Measurements from ENCODE around the gene COL16A1. TPM values are rescaled to one million over a fixed set of nuclear protein-coding genes. Genes with fewer than 3 reads are reported as not detected.

Gene COL16A1
- under 1 TPM in 1 of 2 experiments, not detected in 1; 0.14 TPM for total RNA-seq

- peak within 1 kb of the TSS; percentile 60 for H3K4me3 Mint-ChIP-seq
- peaks cover 40% of the 10 kb centered on the region for H3K4me1 Mint-ChIP-seq
- no peaks in the 10 kb centered on the region for H3K9me3 Mint-ChIP-seq
- ATAC-seq (ENCODE audit: low read depth): no peak
- no peaks in the 10 kb centered on the region for H3K36me3 Mint-ChIP-seq
- H3K27ac Mint-ChIP-seq: no peak within 1 kb of the TSS
- POLR2A ChIA-PET: no interaction called here
- DNase-seq: no peak
- H3K27me3 Mint-ChIP-seq: peaks cover 46% of the 10 kb centered on the region
These were observed at the start of gene COL16A1 for GRCh38 chr1:31703431-31704270. Gene COL16A1 (minus strand): TSS chr1:31704017. CDS start chr1:31702193, 1,824 bp downstream.

GRCh38 chr1:31752952-31753475 lies 49.2 kb upstream of the COL16A1 start:
- H3K36me3 Mint-ChIP-seq: no peaks in the 10 kb centered on the region
- H3K4me3 Mint-ChIP-seq: no peak overlapping the region
- peaks cover 3% of the 10 kb centered on the region for H3K27me3 Mint-ChIP-seq
- H3K4me1 Mint-ChIP-seq: peaks cover 32% of the 10 kb centered on the region
- DNase-seq (no peak), ATAC-seq (ENCODE audit: low read depth) (no peak)
- POLR2A ChIA-PET: interaction anchor here (0.7 kb wide), 1 partner anchor 10 kb away, joined by 3 read pairs; no protein-coding TSS in a partner anchor
- H3K27ac Mint-ChIP-seq: peak overlapping the region; percentile 77
- H3K9me3 Mint-ChIP-seq: no peaks in the 10 kb centered on the region

GRCh38 chr1:31752258-31752657 lies 48.4 kb upstream of the COL16A1 start:
- peaks cover 36% of the 10 kb centered on the region for H3K4me1 Mint-ChIP-seq
- H3K9me3 Mint-ChIP-seq: no peaks in the 10 kb centered on the region
- peaks cover 3% of the 10 kb centered on the region for H3K27me3 Mint-ChIP-seq
- H3K4me3 Mint-ChIP-seq: peak overlapping the region; percentile 70
- DNase-seq: peak; percentile 62
- peak overlapping the region; percentile 78 for H3K27ac Mint-ChIP-seq
- POLR2A ChIA-PET: interaction anchor here (1.7 kb wide), 1 partner anchor 12 kb away, joined by 5 read pairs; no protein-coding TSS in a partner anchor
- ATAC-seq (ENCODE audit: low read depth): peak; percentile 75
- H3K36me3 Mint-ChIP-seq: no peaks in the 10 kb centered on the region

GRCh38 chr1:31751822-31752241 lies 48.0 kb upstream of the COL16A1 start:
- Mint-ChIP-seq H3K4me3 (peak overlapping the region; percentile 70), H3K9me3 (no peaks in the 10 kb centered on the region), H3K27me3 (peaks cover 3% of the 10 kb centered on the region), H3K27ac (peak overlapping the region; percentile 78), H3K4me1 (peaks cover 40% of the 10 kb centered on the region), H3K36me3 (no peaks in the 10 kb centered on the region)
- POLR2A ChIA-PET: interaction anchor here (1.6 to 1.7 kb wide), 2 partner anchors 9 to 12 kb away, joined by 5 to 7 read pairs; no protein-coding TSS in a partner anchor
- no peak for ATAC-seq (ENCODE audit: low read depth)
- no peak for DNase-seq

GRCh38 chr1:31750858-31751510 lies 47.2 kb upstream of the COL16A1 start:
- POLR2A ChIA-PET: interaction anchor here (0.7 to 1.7 kb wide), 4 partner anchors 10 to 262 kb away, joined by 3 to 7 read pairs (median 4); partner anchors contain the start of genes KHDRBS1 and PEF1
- Mint-ChIP-seq H3K27ac (peak overlapping the region; percentile 58), H3K4me1 (peaks cover 44% of the 10 kb centered on the region), H3K36me3 (no peaks in the 10 kb centered on the region), H3K27me3 (peaks cover 3% of the 10 kb centered on the region), H3K9me3 (no peaks in the 10 kb centered on the region), H3K4me3 (peak overlapping the region; percentile 25)
- ATAC-seq (ENCODE audit: low read depth) (peak; percentile 63), DNase-seq (no peak)

GRCh38 chr1:31749785-31750735 lies 46.2 kb upstream of the COL16A1 start:
- H3K27ac Mint-ChIP-seq: peak overlapping the region; percentile 58
- H3K9me3 Mint-ChIP-seq: no peaks in the 10 kb centered on the region
- H3K27me3 Mint-ChIP-seq: peaks cover 3% of the 10 kb centered on the region
- no peaks in the 10 kb centered on the region for H3K36me3 Mint-ChIP-seq
- no peak for ATAC-seq (ENCODE audit: low read depth)
- POLR2A ChIA-PET: interaction anchor here (0.5 to 1.7 kb wide), 4 partner anchors 10 to 709 kb away, joined by 3 to 7 read pairs (median 4); partner anchors contain the start of gene KHDRBS1
- no peak for DNase-seq
- peaks cover 45% of the 10 kb centered on the region for H3K4me1 Mint-ChIP-seq
- H3K4me3 Mint-ChIP-seq: peak overlapping the region; percentile 25

- POLR2A ChIA-PET: no interaction called here
- no peak overlapping the region for H3K27ac Mint-ChIP-seq
- H3K4me3 Mint-ChIP-seq: no peak overlapping the region
- no peaks in the 10 kb centered on the region for H3K9me3 Mint-ChIP-seq
- no peaks in the 10 kb centered on the region for H3K36me3 Mint-ChIP-seq
- no peak for DNase-seq
- H3K27me3 Mint-ChIP-seq: peaks cover 3% of the 10 kb centered on the region
- ATAC-seq (ENCODE audit: low read depth): no peak
- peaks cover 43% of the 10 kb centered on the region for H3K4me1 Mint-ChIP-seq
These were observed 44.5 kb upstream of the COL16A1 start for GRCh38 chr1:31748365-31748764.

- Mint-ChIP-seq H3K4me3 (no peak overlapping the region), H3K27ac (peak overlapping the region; percentile 49), H3K27me3 (peaks cover 3% of the 10 kb centered on the region), H3K9me3 (no peaks in the 10 kb centered on the region), H3K36me3 (no peaks in the 10 kb centered on the region), H3K4me1 (peaks cover 36% of the 10 kb centered on the region)
- POLR2A ChIA-PET: no interaction called here
- no peak for ATAC-seq (ENCODE audit: low read depth)
- no peak for DNase-seq
These were observed 43.5 kb upstream of the COL16A1 start for GRCh38 chr1:31747304-31747703.

GRCh38 chr1:31746687-31747086 lies 42.9 kb upstream of the COL16A1 start:
- Mint-ChIP-seq H3K27me3 (peaks cover 3% of the 10 kb centered on the region), H3K27ac (peak overlapping the region; percentile 23), H3K36me3 (no peaks in the 10 kb centered on the region), H3K4me3 (no peak overlapping the region), H3K9me3 (no peaks in the 10 kb centered on the region), H3K4me1 (peaks cover 30% of the 10 kb centered on the region)
- POLR2A ChIA-PET: interaction anchor here (1.8 kb wide), 1 partner anchor 102 kb away, joined by 8 read pairs; the partner anchor contains the start of gene PEF1
- no peak for DNase-seq
- peak; percentile 25 for ATAC-seq (ENCODE audit: low read depth)

GRCh38 chr1:31745946-31746670 lies 42.3 kb upstream of the COL16A1 start:
- Mint-ChIP-seq H3K27ac (peak overlapping the region; percentile 49), H3K4me1 (peaks cover 25% of the 10 kb centered on the region), H3K4me3 (no peak overlapping the region), H3K9me3 (no peaks in the 10 kb centered on the region), H3K36me3 (no peaks in the 10 kb centered on the region), H3K27me3 (peaks cover 3% of the 10 kb centered on the region)
- no peak for DNase-seq
- POLR2A ChIA-PET: interaction anchor here (1.8 kb wide), 1 partner anchor 102 kb away, joined by 8 read pairs; the partner anchor contains the start of gene PEF1
- ATAC-seq (ENCODE audit: low read depth): no peak

GRCh38 chr1:31745096-31745945 lies 41.5 kb upstream of the COL16A1 start:
- Mint-ChIP-seq H3K27me3 (peaks cover 3% of the 10 kb centered on the region), H3K36me3 (no peaks in the 10 kb centered on the region), H3K4me1 (peaks cover 18% of the 10 kb centered on the region), H3K27ac (peak overlapping the region; percentile 49), H3K4me3 (no peak overlapping the region), H3K9me3 (no peaks in the 10 kb centered on the region)
- DNase-seq (peak; percentile 81), ATAC-seq (ENCODE audit: low read depth) (peak; percentile 77)
- POLR2A ChIA-PET: interaction anchor here (1.8 kb wide), 1 partner anchor 101 kb away, joined by 8 read pairs; the partner anchor contains the start of gene PEF1

Data from activated naive CD8-positive, alpha-beta T cell treated with anti-CD3 and anti-CD28 coated beads, Interleukin-2, amount 10 ng/mL, durations not matched to agents 7 days and 5 days (primary cell).